Spleen (tissue), 11 donors: ENCODE results near the gene NLGN3. TPM values are rescaled to one million over a fixed set of nuclear protein-coding genes. Genes with fewer than 3 reads are reported as not detected.

Experiments
- DNase-seq: peaks from one replicate; pipeline ENCODE4 v3.0.0-alpha.2; 2020
- H3K27ac ChIP-seq, 8 donors: fragments of 200-600 bp; sonication (generic) in 7 of 8; 1 replicate in 4 of 8; 2 replicates in 4 of 8; pipeline versions ENCODE4 v1.5.0 to v1.8.0; 2016 to 2021; ENCODE audit warnings: inconsistent platforms in 4 of 8, mild to moderate bottlenecking in 4 of 8, moderate library complexity in 1 of 8
- H3K27me3 ChIP-seq, 7 donors: fragments of 200-600 bp; sonication (generic) in 6 of 7; replicated peaks in 1 of 7; 1 replicate in 4 of 7; 2 replicates in 3 of 7; pipeline versions ENCODE4 v1.5.0 to v1.8.0; 2016 to 2021; ENCODE audit warnings: inconsistent platforms in 3 of 7, mild to moderate bottlenecking in 1 of 7
- H3K36me3 ChIP-seq, 6 donors: fragments of 200-600 bp; sonication (generic) in 5 of 6; 1 replicate in 4 of 6; 2 replicates in 2 of 6; pipeline versions ENCODE4 v1.5.0 to v1.8.0; 2016 to 2021; ENCODE audit warnings: inconsistent platforms in 2 of 6
- H3K4me1 ChIP-seq, 6 donors: fragments of 200-600 bp; sonication (generic) in 5 of 6; 1 replicate in 3 of 6; 2 replicates in 3 of 6; pipeline versions ENCODE4 v1.5.0 to v1.8.0; 2016 to 2021; ENCODE audit warnings: inconsistent platforms in 3 of 6
- H3K4me3 ChIP-seq, 8 donors: fragments of 200-600 bp; sonication (generic) in 7 of 8; 1 replicate in 4 of 8; 2 replicates in 4 of 8; pipeline versions ENCODE4 v1.5.0 to v1.8.0; 2016 to 2021; ENCODE audit warnings: inconsistent platforms in 4 of 8, mild to moderate bottlenecking in 4 of 8, moderate library complexity in 2 of 8
- H3K9me3 ChIP-seq, 8 donors: fragments of 200-600 bp; sonication (generic) in 7 of 8; 1 replicate in 4 of 8; 2 replicates in 4 of 8; pipeline versions ENCODE4 v1.5.0 to v1.8.0; 2016 to 2021; ENCODE audit warnings: inconsistent platforms in 4 of 8
- CTCF ChIP-seq, 11 experiments: fragments of 200-600 bp in 7 of 11; fragments of 450-650 bp in 4 of 11; sonication (generic) in 4 of 11; IDR thresholded peaks in 8 of 11; conservative IDR thresholded peaks in 3 of 11; 1 replicate in 7 of 11; 2 replicates in 4 of 11; pipeline versions ENCODE4 v1.4.0 to v1.8.0; 2016 to 2021; ENCODE audit warnings: antibody characterized with exemption in 11 of 11, inconsistent platforms in 4 of 11, mild to moderate bottlenecking in 1 of 11
- POLR2A ChIP-seq, 3 donors: fragments of 450-650 bp; IDR thresholded peaks; one replicate each; pipeline ENCODE4 v1.5.1; 2017; ENCODE audit warnings: antibody characterized with exemption in 3 of 3, mild to moderate bottlenecking in 1 of 3
- POLR2AphosphoS5 ChIP-seq, 3 donors: sonication (generic); formaldehyde crosslinking; IDR thresholded peaks; one replicate each; pipeline ENCODE4 v1.5.1; 2017; ENCODE audit warnings: antibody characterized with exemption in 3 of 3
- WGBS, 5 donors: extraction: QIAGEN DNeasy Blood & Tissue Kit in 3 of 5; methylation state at CpG; one replicate each; pipeline versions ENCODE4 v1.1.5 to v1.1.7; 2013 to 2018; 5-methylcytosine and 5-hydroxymethylcytosine counted together
- intact Hi-C: fragments of 100-400 bp; cut with DNase I; formaldehyde crosslinking; loops from one replicate; pipeline ENCODE4 v1.15.0; 2023; ENCODE audit warnings: low total_unique reads
- polyA plus RNA-seq, 3 donors: library from polyadenylated mRNA; stranded (reverse); fragments of 200-250 nt; gene quantifications; one replicate each; pipeline ENCODE4 v1.2.1, GENCODE V29; 2013
- total RNA-seq, 7 donors: library from RNA; depleted of rRNA in 3 of 7; stranded (reverse); fragments of >200 nt in 3 of 7; fragmentation: NEBNext Ultra II Directional in 4 of 7; extraction: Animal tissue kit (Norgen Biotek cat#: 25700) in 4 of 7; gene quantifications; one replicate each; pipeline versions ENCODE4 v1.1.0 to v1.2.1, GENCODE V29; 2016 to 2021
- donor health status: healthy with polysubstance abuse.
- donor health status: DM: no; HTN: no; CAD: no; lungs with moderate emphysema.
- donor health status: DM: no; HTN: no; CAD: no.
- donor health status: Bipolar disorder and iron deficiency.
- donor health status: healthy.
- donor health status: DM: no; HTN: no; CAD: no.
- donor health status: DM: yes; HTN: yes; CAD: no.

NLGN3 gene
- total and polyA plus RNA-seq, 10 donors, result 0.14 to 2.5 (median 0.85) TPM

GRCh38 chrX:71100581-71101505 is 43.8 kb upstream of the NLGN3 start:
- peak; percentile 74 for DNase-seq

GRCh38 chrX:71102292-71102691 is 42.3 kb upstream of the NLGN3 start:
- peaks cover 18 to 95% (median 61%) of the 10 kb centered on the region in 6 donors for H3K4me1 ChIP-seq
- no peaks in the 10 kb centered on the region for H3K9me3 ChIP-seq
- peak overlapping the region; percentile 20 to 89 (median 78) for H3K27ac ChIP-seq
- H3K4me3 ChIP-seq, result no peak overlapping the region
- DNase-seq, result peak; percentile 27
- peaks cover 0 to 3% (median 0%) of the 10 kb centered on the region in 7 donors for H3K27me3 ChIP-seq
- TF ChIP-seq CTCF (IDR thresholded peaks at IDR 0.05 in 8 of 11, conservative IDR thresholded peaks at IDR 0.05 in 3 of 11) (no peak), POLR2A (IDR thresholded peaks at IDR 0.05) (no peak), POLR2AphosphoS5 (IDR thresholded peaks at IDR 0.05) (no peak)
- H3K36me3 ChIP-seq, result peaks cover 0 to 12% (median 0%) of the 10 kb centered on the region in 6 donors
- WGBS, 5 donors, result 48 to 81% (median 74%) methylated on average over 2 to 3 of the region's 3 CpGs
- intact Hi-C loops, result no loop called here

More at GRCh38 chrX:71100581-71101505, 43.8 kb upstream of the NLGN3 start:
- H3K36me3 ChIP-seq, result peaks cover 0 to 11% (median 0%) of the 10 kb centered on the region in 6 donors
- peak overlapping the region in 2 of 8 donors; percentile 85 to 89 for H3K27ac ChIP-seq
- peaks cover 18 to 90% (median 61%) of the 10 kb centered on the region in 6 donors for H3K4me1 ChIP-seq
- WGBS, 5 donors, result 66 to 87% (median 82%) methylated on average over 20 to 31 of the region's 31 CpGs
- intact Hi-C loops, result no loop called here
- peak in 2 of 3 donors; percentile 7 to 31 for TF ChIP-seq POLR2AphosphoS5 (IDR thresholded peaks at IDR 0.05)
- TF ChIP-seq POLR2A (IDR thresholded peaks at IDR 0.05), result no peak
- H3K4me3 ChIP-seq, result no peak overlapping the region
- no peaks in the 10 kb centered on the region for H3K9me3 ChIP-seq
- peaks cover 0 to 3% (median 0%) of the 10 kb centered on the region in 7 donors for H3K27me3 ChIP-seq

GRCh38 chrX:71103110-71103983 is 41.3 kb upstream of the NLGN3 start:
- intact Hi-C loops, result no loop called here
- TF ChIP-seq POLR2A (IDR thresholded peaks at IDR 0.05), result no peak
- peak in 1 of 3 donors; percentile 15 for TF ChIP-seq POLR2AphosphoS5 (IDR thresholded peaks at IDR 0.05)
- no peak for TF ChIP-seq CTCF (IDR thresholded peaks at IDR 0.05 in 8 of 11, conservative IDR thresholded peaks at IDR 0.05 in 3 of 11)
- peak; percentile 85 for DNase-seq
- Histone ChIP-seq H3K36me3 (peaks cover 0 to 22% (median 0%) of the 10 kb centered on the region in 6 donors), H3K27me3 (no peaks in the 10 kb centered on the region), H3K9me3 (no peaks in the 10 kb centered on the region), H3K27ac (peak overlapping the region; percentile 55 to 89 (median 78)), H3K4me1 (peaks cover 13 to 95% (median 61%) of the 10 kb centered on the region in 6 donors), H3K4me3 (peak overlapping the region in 3 of 8 donors; percentile 4 to 46 (median 25))
- 3 to 20% (median 4%) methylated on average over 7 to 10 of the region's 10 CpGs for WGBS, 5 donors

- Histone ChIP-seq H3K4me3 (no peak overlapping the region), H3K36me3 (peaks cover 0 to 32% (median 0%) of the 10 kb centered on the region in 6 donors), H3K27ac (peak overlapping the region in 6 of 8 donors; percentile 13 to 89 (median 84)), H3K27me3 (no peaks in the 10 kb centered on the region), H3K4me1 (peaks cover 8 to 98% (median 61%) of the 10 kb centered on the region in 6 donors), H3K9me3 (no peaks in the 10 kb centered on the region)
- DNase-seq, result peak; percentile 13
- WGBS, 5 donors, result 74 to 92% (median 81%) methylated on average over 3 of the region's 3 CpGs
- TF ChIP-seq CTCF (IDR thresholded peaks at IDR 0.05 in 8 of 11, conservative IDR thresholded peaks at IDR 0.05 in 3 of 11), result no peak
- TF ChIP-seq POLR2AphosphoS5 (IDR thresholded peaks at IDR 0.05), result no peak
- no peak for TF ChIP-seq POLR2A (IDR thresholded peaks at IDR 0.05)
- intact Hi-C loops, result no loop called here
These were observed 39.0 kb upstream of the NLGN3 start for GRCh38 chrX:71105628-71106027.
